Ascending aorta (tissue), 2 donors: ENCODE measurements around the gene RAD51B. TPM values are rescaled to one million over a fixed set of nuclear protein-coding genes. Genes with fewer than 3 reads are reported as not detected.

Experiments used
- DNase-seq, 2 donors: peaks; one replicate each; pipeline ENCODE4 v3.0.0-alpha.2; 2019; ENCODE audit warnings: low spot score in 2 of 2
- H3K27ac ChIP-seq, 2 donors: fragments of 200-600 bp; sonication (generic); one replicate each; pipeline ENCODE4 v1.5.1; 2016 to 2017; ENCODE audit warnings: mild to moderate bottlenecking in 1 of 2
- H3K27me3 ChIP-seq: fragments of 200-600 bp; sonication (generic); one replicate; pipeline ENCODE4 v1.5.1; 2017
- H3K36me3 ChIP-seq, 2 donors: fragments of 200-600 bp; sonication (generic); one replicate each; pipeline ENCODE4 v1.5.1; 2016
- H3K4me1 ChIP-seq, 2 donors: fragments of 200-600 bp; sonication (generic); one replicate each; pipeline ENCODE4 v1.5.1; 2016 to 2017; ENCODE audit warnings: mild to moderate bottlenecking in 1 of 2
- H3K4me3 ChIP-seq, 2 donors: fragments of 200-600 bp; sonication (generic); one replicate each; pipeline ENCODE4 v1.5.1; 2016 to 2017; ENCODE audit warnings: mild to moderate bottlenecking in 1 of 2
- H3K9me3 ChIP-seq, 2 donors: fragments of 200-600 bp; sonication (generic); one replicate each; pipeline ENCODE4 v1.5.1; 2016
- CTCF ChIP-seq, 3 experiments: fragments of 200-600 bp in 2 of 3; fragments of 450-650 bp in 1 of 3; sonication (generic) in 2 of 3; IDR thresholded peaks; one replicate each; pipeline ENCODE4 v1.5.1; 2016 to 2019; ENCODE audit warnings: antibody characterized with exemption in 3 of 3, mild to moderate bottlenecking in 1 of 3, moderate library complexity in 1 of 3
- intact Hi-C: fragments of 100-400 bp; cut with DNase I; formaldehyde crosslinking; loops from one replicate; pipeline ENCODE4 v1.15.1; 2023
- total RNA-seq: library from RNA; depleted of rRNA; stranded (reverse); fragments of >200 nt; gene quantifications from one replicate; pipeline ENCODE4 v1.1.0, GENCODE V29; 2016

Gene RAD51B
- total RNA-seq, 1 donor from 2014 or later, result not detected

GRCh38 chr14:68364792-68365192, 545.2 kb downstream of the RAD51B start:
- intact Hi-C loops, result no loop called here
- no peak overlapping the region for H3K4me3 ChIP-seq
- H3K27me3 ChIP-seq, result no peaks in the 10 kb centered on the region
- TF ChIP-seq CTCF (IDR thresholded peaks at IDR 0.05), result no peak
- H3K36me3 ChIP-seq, result no peaks in the 10 kb centered on the region
- peak overlapping the region; percentile 88 to 89 for H3K27ac ChIP-seq
- no peaks in the 10 kb centered on the region for H3K9me3 ChIP-seq
- DNase-seq, result no peak
- peaks cover 12 to 20% of the 10 kb centered on the region in 2 donors for H3K4me1 ChIP-seq

GRCh38 chr14:68365228-68365627, 545.6 kb downstream of the RAD51B start:
- no peak for TF ChIP-seq CTCF (IDR thresholded peaks at IDR 0.05)
- H3K27me3 ChIP-seq, result no peaks in the 10 kb centered on the region
- intact Hi-C loops, result no loop called here
- peak overlapping the region; percentile 88 to 89 for H3K27ac ChIP-seq
- DNase-seq, result no peak
- H3K4me3 ChIP-seq, result no peak overlapping the region
- H3K36me3 ChIP-seq, result no peaks in the 10 kb centered on the region
- no peaks in the 10 kb centered on the region for H3K9me3 ChIP-seq
- peaks cover 12 to 16% of the 10 kb centered on the region in 2 donors for H3K4me1 ChIP-seq

GRCh38 chr14:68366656-68367055, 547.1 kb downstream of the RAD51B start:
- H3K4me3 ChIP-seq, result no peak overlapping the region
- DNase-seq, result no peak
- H3K27ac ChIP-seq, result peak overlapping the region in 1 of 2 donors; percentile 52
- no peaks in the 10 kb centered on the region for H3K9me3 ChIP-seq
- H3K36me3 ChIP-seq, result no peaks in the 10 kb centered on the region
- no peak for TF ChIP-seq CTCF (IDR thresholded peaks at IDR 0.05)
- H3K27me3 ChIP-seq, result no peaks in the 10 kb centered on the region
- H3K4me1 ChIP-seq, result peaks cover 12 to 15% of the 10 kb centered on the region in 2 donors
- intact Hi-C loops, result no loop called here

GRCh38 chr14:68367536-68367935, 548.0 kb downstream of the RAD51B start:
- peaks cover 12 to 15% of the 10 kb centered on the region in 2 donors for H3K4me1 ChIP-seq
- H3K27ac ChIP-seq, result peak overlapping the region in 1 of 2 donors; percentile 52
- H3K27me3 ChIP-seq, result no peaks in the 10 kb centered on the region

GRCh38 chr14:68368850-68369249, 549.3 kb downstream of the RAD51B start:
- Histone ChIP-seq H3K4me3 (no peak overlapping the region), H3K27ac (peak overlapping the region in 1 of 2 donors; percentile 7), H3K9me3 (no peaks in the 10 kb centered on the region), H3K27me3 (no peaks in the 10 kb centered on the region), H3K4me1 (peaks cover 12 to 15% of the 10 kb centered on the region in 2 donors), H3K36me3 (no peaks in the 10 kb centered on the region)
- no peak for TF ChIP-seq CTCF (IDR thresholded peaks at IDR 0.05)
- intact Hi-C loops, result no loop called here
- no peak for DNase-seq

More at GRCh38 chr14:68367536-68367935, 548.0 kb downstream of the RAD51B start:
- Histone ChIP-seq H3K4me3 (no peak overlapping the region), H3K36me3 (no peaks in the 10 kb centered on the region), H3K9me3 (no peaks in the 10 kb centered on the region)
- TF ChIP-seq CTCF (IDR thresholded peaks at IDR 0.05), result no peak
- no peak for DNase-seq
- intact Hi-C loops, result no loop called here
